WTC11 (cell line): Measurements from ENCODE around the gene CDH13. TPM values are rescaled to one million over a fixed set of nuclear protein-coding genes. Genes with fewer than 3 reads are reported as not detected.

Experiments
- ATAC-seq: fragments of 200-7000 bp; cut with Tn5 transposase; 2 replicates; pipeline ENCODE4 v1.10.0; 2021; ENCODE audit warnings: mild to moderate bottlenecking, moderate library complexity
- CTCF ChIA-PET: fragments of 300-600 bp; sonication (Branson Sonifier 250); formaldehyde crosslinking; loops from one replicate; lab custom pipeline; 2021; ENCODE audit warnings: antibody characterized with exemption; lab: Charles Lee
- POLR2A ChIA-PET: fragments of 350-600 bp; sonication (Branson Sonifier 250); formaldehyde crosslinking; loops from one replicate; lab custom pipeline; 2021; ENCODE audit warnings: antibody characterized with exemption; lab: Charles Lee
- DNase-seq: peaks from one replicate; pipeline ENCODE4 v3.0.0; 2021; ENCODE audit warnings: low spot score
- H3K27ac Mint-ChIP-seq: 2 replicates; pipeline ENCODE4 v1.8.0; 2021; ENCODE audit warnings: mixed read lengths
- H3K27me3 Mint-ChIP-seq: 2 replicates; pipeline ENCODE4 v1.8.0; 2021; ENCODE audit warnings: low read depth, mild to moderate bottlenecking, moderate library complexity, mixed read lengths
- H3K36me3 Mint-ChIP-seq: 2 replicates; pipeline ENCODE4 v1.8.0; 2021; ENCODE audit warnings: mixed read lengths
- H3K4me1 Mint-ChIP-seq: 2 replicates; pipeline ENCODE4 v1.8.0; 2022; ENCODE audit warnings: mixed read lengths
- H3K4me3 Mint-ChIP-seq: 2 replicates; pipeline ENCODE4 v1.8.0; 2021; ENCODE audit warnings: mild to moderate bottlenecking, moderate library complexity, mixed read lengths
- H3K9me3 Mint-ChIP-seq: 2 replicates; pipeline ENCODE4 v1.8.0; 2021; ENCODE audit warnings: mixed read lengths
- AR ChIP-seq: fragments of 250-450 bp; sonication (Bioruptor Pico); IDR thresholded peaks from 2 replicates; pipeline ENCODE4 v1.9.0; 2021; ENCODE audit warnings: mild to moderate bottlenecking
- CDX4 ChIP-seq: fragments of 250-450 bp; sonication (Bioruptor Pico); IDR thresholded peaks from 2 replicates; pipeline ENCODE4 v1.9.0; 2021; ENCODE audit warnings: moderate library complexity, mild to moderate bottlenecking, inconsistent platforms, borderline replicate concordance
- E2F1 ChIP-seq: sonication (generic); formaldehyde crosslinking; IDR thresholded peaks from 2 replicates; pipeline ENCODE4 v1.8.0; 2022; ENCODE audit warnings: mild to moderate bottlenecking, missing genetic modification reagents
- E2F5 ChIP-seq: sonication (generic); formaldehyde crosslinking; IDR thresholded peaks from 2 replicates; pipeline ENCODE4 v1.8.1; 2022; ENCODE audit warnings: mild to moderate bottlenecking, moderate library complexity, missing genetic modification reagents
- EMX1 ChIP-seq: fragments of 250-450 bp; sonication (Bioruptor Pico); IDR thresholded peaks from 2 replicates; pipeline ENCODE4 v1.8.0; 2021; ENCODE audit warnings: mild to moderate bottlenecking
- MAX ChIP-seq: sonication (generic); formaldehyde crosslinking; IDR thresholded peaks from 2 replicates; pipeline ENCODE4 v1.8.0; 2022; ENCODE audit warnings: mild to moderate bottlenecking, missing genetic modification reagents
- PRDM15 ChIP-seq: sonication (generic); formaldehyde crosslinking; IDR thresholded peaks from 2 replicates; pipeline ENCODE4 v1.8.0; 2022; ENCODE audit warnings: missing genetic modification reagents
- PREB ChIP-seq: sonication (generic); formaldehyde crosslinking; IDR thresholded peaks from 2 replicates; pipeline ENCODE4 v1.8.1; 2022; ENCODE audit warnings: mild to moderate bottlenecking, missing genetic modification reagents, moderate library complexity, borderline replicate concordance
- TCF7 ChIP-seq: sonication (generic); formaldehyde crosslinking; IDR thresholded peaks from 2 replicates; pipeline ENCODE4 v1.8.0; 2022; ENCODE audit warnings: mild to moderate bottlenecking, low read depth, missing genetic modification reagents, moderate library complexity
- ZMAT4 ChIP-seq: fragments of 250-450 bp; sonication (Bioruptor Pico); IDR thresholded peaks from 2 replicates; pipeline ENCODE4 v1.9.0; 2021; ENCODE audit warnings: mild to moderate bottlenecking
- ZNF532 ChIP-seq: fragments of 250-450 bp; sonication (Bioruptor Pico); IDR thresholded peaks from 2 replicates; pipeline ENCODE4 v1.9.0; 2021; ENCODE audit warnings: mild to moderate bottlenecking, borderline replicate concordance
- ZSCAN18 ChIP-seq: fragments of 250-450 bp; sonication (Bioruptor Pico); IDR thresholded peaks from 2 replicates; pipeline ENCODE4 v2.1.2; 2022; ENCODE audit warnings: mild to moderate bottlenecking, moderate library complexity
- total RNA-seq: library from RNA; stranded (reverse); gene quantifications from 3 replicates; pipeline ENCODE4 v1.2.3, GENCODE V29; 2021

CDH13 gene
- total RNA-seq, 1 experiment from 2014 or later: 0.81 TPM

GRCh38 chr16:82805866-82806265, 179.1 kb downstream of the CDH13 start:
- TF ChIP-seq AR (CRISPR knock-in tag): no peak
- no peak for TF ChIP-seq E2F5 (CRISPR knock-in tag)
- no peak for TF ChIP-seq ZNF532 (CRISPR knock-in tag)
- no peak for TF ChIP-seq ZMAT4 (CRISPR knock-in tag)
- TF ChIP-seq PRDM15 (CRISPR knock-in tag): no peak
- no peak for TF ChIP-seq MAX (CRISPR knock-in tag)
- no peak for TF ChIP-seq EMX1
- TF ChIP-seq TCF7 (CRISPR knock-in tag): no peak
- no peak for TF ChIP-seq CDX4 (CRISPR knock-in tag)
- no peak for TF ChIP-seq PREB (CRISPR knock-in tag)
- TF ChIP-seq ZSCAN18 (CRISPR knock-in tag): no peak
- TF ChIP-seq E2F1 (CRISPR knock-in tag): no peak
- Mint-ChIP-seq H3K27ac (no peak overlapping the region), H3K4me3 (no peak overlapping the region), H3K27me3 (no peaks in the 10 kb centered on the region), H3K36me3 (no peaks in the 10 kb centered on the region), H3K9me3 (no peaks in the 10 kb centered on the region), H3K4me1 (peaks cover 3% of the 10 kb centered on the region; the same call in 1 of the 2 replicates)
- CTCF ChIA-PET: no interaction called here
- ATAC-seq (no peak), DNase-seq (no peak)
- POLR2A ChIA-PET: no interaction called here
